Superior temporal gyrus (tissue), 1 donor: ENCODE measurements around the gene RGN.
"Not testable (repeated sequence)": the region's sequence is repeated elsewhere in the genome, so short reads cannot be mapped to it uniquely, and the experiment has no call there.

Experiments
- DNase-seq: peaks from one replicate; pipeline ENCODE4 v3.0.0-alpha.2; 2016; ENCODE audit errors: extremely low spot score

The RGN gene

GRCh38 chrX:47116551-47117110 lies 38.4 kb downstream of the RGN start:
- DNase-seq: not testable (repeated sequence)

GRCh38 chrX:47124466-47124865 lies 46.2 kb downstream of the RGN start:
- DNase-seq: not testable (repeated sequence)

GRCh38 chrX:47129157-47129898 lies 51.1 kb downstream of the RGN start:
- peak; percentile 95 for DNase-seq

- peak; percentile 18 for DNase-seq
Observed at GRCh38 chrX:47129899-47130358, 51.7 kb downstream of the RGN start.

GRCh38 chrX:47133493-47133892 lies 55.2 kb downstream of the RGN start:
- no peak for DNase-seq

GRCh38 chrX:47135650-47136049 lies 57.4 kb downstream of the RGN start:
- DNase-seq: not testable (repeated sequence)

- no peak for DNase-seq
Observed at GRCh38 chrX:47138171-47138570, 59.9 kb downstream of the RGN start.
